Measurements from ENCODE around the gene MKRN1.

DNA sequence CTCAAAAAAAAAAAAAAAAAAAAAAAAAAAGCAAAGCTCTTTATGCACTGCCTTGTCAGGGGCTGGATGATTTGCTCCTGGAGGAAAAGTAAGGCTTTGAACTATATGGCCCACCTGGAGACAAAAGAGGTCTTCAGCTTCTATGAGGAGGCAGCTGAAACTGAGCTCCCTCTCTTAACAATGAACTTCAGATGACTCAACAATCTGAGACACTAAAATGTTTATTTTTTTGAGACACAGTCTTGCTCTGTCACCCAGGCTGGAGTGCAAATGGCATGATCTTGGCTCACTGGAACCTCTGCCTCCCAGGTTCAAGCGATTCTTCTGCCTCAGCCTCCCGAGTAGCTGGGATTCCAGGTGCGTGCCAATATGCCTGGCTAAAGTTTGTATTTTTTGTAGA, 38.7 kb downstream of the MKRN1 start:
- TF ChIP-seq CTCF (IDR thresholded peaks at IDR 0.05): no peak
- TF ChIP-seq EP300 (IDR thresholded peaks at IDR 0.05): no peak
- TF ChIP-seq POLR2A (IDR thresholded peaks at IDR 0.05): no peak
